Fibroblast of pulmonary artery (primary cell): Measurements from ENCODE around the gene LAMA1.

Source experiments
- DNase-seq: peaks from one replicate; pipeline ENCODE4 v3.0.0-alpha.2; 2010; ENCODE audit warnings: low read depth
- H3K4me3 ChIP-seq: replicated peaks from 2 replicates; pipeline ENCODE4 v1.5.1; 2011; ENCODE audit warnings: low read depth, mild to moderate bottlenecking, control low read depth, low read length, moderate library complexity
- TF ChIP-seq, protein P1 (sequence below): IDR thresholded peaks from 2 replicates; pipeline ENCODE4 v1.5.1; 2011; ENCODE audit warnings: mild to moderate bottlenecking, control low read depth, low read length, inconsistent platforms; ENCODE audit errors: missing control alignments

The LAMA1 gene

GRCh38 chr18:7111134-7111533, 6.5 kb downstream of the LAMA1 start:
- no peak for DNase-seq
- TF ChIP-seq, protein P1, sequence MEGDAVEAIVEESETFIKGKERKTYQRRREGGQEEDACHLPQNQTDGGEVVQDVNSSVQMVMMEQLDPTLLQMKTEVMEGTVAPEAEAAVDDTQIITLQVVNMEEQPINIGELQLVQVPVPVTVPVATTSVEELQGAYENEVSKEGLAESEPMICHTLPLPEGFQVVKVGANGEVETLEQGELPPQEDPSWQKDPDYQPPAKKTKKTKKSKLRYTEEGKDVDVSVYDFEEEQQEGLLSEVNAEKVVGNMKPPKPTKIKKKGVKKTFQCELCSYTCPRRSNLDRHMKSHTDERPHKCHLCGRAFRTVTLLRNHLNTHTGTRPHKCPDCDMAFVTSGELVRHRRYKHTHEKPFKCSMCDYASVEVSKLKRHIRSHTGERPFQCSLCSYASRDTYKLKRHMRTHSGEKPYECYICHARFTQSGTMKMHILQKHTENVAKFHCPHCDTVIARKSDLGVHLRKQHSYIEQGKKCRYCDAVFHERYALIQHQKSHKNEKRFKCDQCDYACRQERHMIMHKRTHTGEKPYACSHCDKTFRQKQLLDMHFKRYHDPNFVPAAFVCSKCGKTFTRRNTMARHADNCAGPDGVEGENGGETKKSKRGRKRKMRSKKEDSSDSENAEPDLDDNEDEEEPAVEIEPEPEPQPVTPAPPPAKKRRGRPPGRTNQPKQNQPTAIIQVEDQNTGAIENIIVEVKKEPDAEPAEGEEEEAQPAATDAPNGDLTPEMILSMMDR, result no peak
- H3K4me3 ChIP-seq, result no peak overlapping the region

DNA sequence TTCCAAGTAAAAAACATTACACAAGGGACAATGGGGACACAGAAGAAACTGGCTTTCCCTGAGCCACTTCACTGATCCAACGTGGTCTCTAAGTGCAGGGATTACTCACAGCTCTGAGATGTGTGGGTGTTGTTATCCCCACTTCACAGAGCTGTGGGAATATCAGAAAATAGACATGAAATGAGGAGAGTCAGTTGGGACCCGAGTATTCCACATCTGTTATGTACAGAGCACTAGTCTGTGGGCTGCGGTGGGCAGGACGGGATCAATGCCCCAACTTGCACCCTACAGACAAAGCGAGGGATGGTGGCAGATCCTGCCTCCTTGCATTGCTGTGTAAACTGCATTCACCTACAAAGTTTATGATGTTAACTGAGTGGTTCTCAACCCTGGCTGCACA, 11.7 kb downstream of the LAMA1 start:
- H3K4me3 ChIP-seq, result no peak overlapping the region
- no peak for DNase-seq
- TF ChIP-seq, protein P1, result no peak

DNA sequence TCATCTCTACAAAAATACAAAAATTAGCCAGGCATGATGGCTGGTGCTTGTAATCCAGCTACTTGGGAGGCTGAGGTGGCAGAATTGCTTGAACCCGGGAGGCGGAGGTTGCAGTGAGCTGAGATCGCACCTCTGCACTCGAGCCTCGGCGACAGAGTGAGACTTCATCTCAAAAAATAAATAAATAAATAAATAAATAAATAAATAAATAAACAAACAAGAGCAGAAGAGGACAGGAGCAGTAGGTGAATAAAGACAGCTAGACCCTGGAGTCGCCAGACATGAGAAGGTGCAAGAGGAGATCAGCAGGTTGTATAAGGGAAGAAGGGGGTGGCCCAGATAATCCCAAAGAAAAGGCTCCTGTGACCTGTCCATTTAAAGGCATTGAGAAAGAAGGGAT, 12.3 kb downstream of the LAMA1 start:
- DNase-seq, result no peak
- no peak overlapping the region for H3K4me3 ChIP-seq
- TF ChIP-seq, protein P1, result no peak

DNA sequence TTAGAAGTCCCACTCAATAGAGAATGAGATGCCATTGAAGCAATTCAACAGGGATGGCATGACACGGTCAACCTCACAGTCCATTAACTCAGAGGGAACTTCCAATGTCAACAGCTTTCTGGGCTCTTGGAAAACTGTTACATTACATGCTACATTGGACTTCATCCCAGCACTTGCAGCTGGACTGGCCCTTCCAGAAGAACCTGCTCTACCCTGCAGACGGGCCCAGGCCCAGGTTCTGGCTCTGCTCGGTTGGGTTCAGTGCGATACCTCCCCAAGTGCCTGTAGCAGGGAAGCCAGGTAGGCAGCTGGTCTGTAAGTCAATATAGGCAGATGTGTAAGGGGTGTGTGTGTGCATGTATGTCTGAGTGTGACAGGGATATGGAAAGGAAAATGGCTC, 12.9 kb downstream of the LAMA1 start:
- DNase-seq, result no peak
- TF ChIP-seq, protein P1, result no peak
- no peak overlapping the region for H3K4me3 ChIP-seq

GRCh38 chr18:7102131-7102530, 15.5 kb downstream of the LAMA1 start:
- no peak for DNase-seq
- no peak overlapping the region for H3K4me3 ChIP-seq
- TF ChIP-seq, protein P1, result no peak

DNA sequence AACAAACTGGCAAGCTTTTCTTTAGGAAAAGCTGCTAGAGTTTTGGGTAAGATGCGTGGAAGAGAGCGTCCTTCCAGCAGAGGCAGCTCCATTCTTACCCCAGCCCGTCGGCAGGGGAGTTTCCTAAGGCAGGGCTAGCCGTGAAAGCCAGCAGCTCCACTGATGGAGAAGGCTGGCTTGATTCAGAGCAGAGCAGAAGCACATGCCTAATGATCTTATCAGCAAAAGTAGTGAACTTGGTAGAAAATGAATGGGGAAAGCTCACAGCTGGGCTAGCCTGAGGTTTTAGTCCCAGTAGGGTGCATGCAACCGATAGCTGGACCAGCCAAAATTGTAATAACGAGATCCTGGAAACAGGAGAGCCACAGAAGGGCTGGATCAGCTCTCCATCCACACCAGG, 20.8 kb downstream of the LAMA1 start:
- TF ChIP-seq, protein P1, result no peak
- no peak overlapping the region for H3K4me3 ChIP-seq
- no peak for DNase-seq

- no peak overlapping the region for H3K4me3 ChIP-seq
- no peak for DNase-seq
- TF ChIP-seq, protein P1, result no peak
Observed at GRCh38 chr18:7094427-7094826, 23.2 kb downstream of the LAMA1 start.
